ENCODE results near the gene TLCD1. TPM values are rescaled to one million over a fixed set of nuclear protein-coding genes. Genes with fewer than 3 reads are reported as not detected.

TLCD1 gene
- total RNA-seq, 1 donor from 2014 or later, result 3.1 TPM

GRCh38 chr17:28706471-28707338 is 19.3 kb downstream of the TLCD1 start:
- intact Hi-C loops (cut with micrococcal nuclease), result no loop called here
- H3K9me3 ChIP-seq (replicated peaks), result no peaks in the 10 kb centered on the region
- H3K4me3 ChIP-seq, result no peak overlapping the region
- no peak overlapping the region for H3K27ac ChIP-seq (replicated peaks)
- no peaks in the 10 kb centered on the region for H3K27me3 ChIP-seq (ENCODE audit: low read depth)
- no peak for TF ChIP-seq CTCF (IDR thresholded peaks at IDR 0.05; ENCODE audit: borderline replicate concordance)
- H3K4me1 ChIP-seq, result peaks cover 14% of the 10 kb centered on the region
- peaks cover 18% of the 10 kb centered on the region for H3K36me3 ChIP-seq
- DNase-seq, result no peak

DNA sequence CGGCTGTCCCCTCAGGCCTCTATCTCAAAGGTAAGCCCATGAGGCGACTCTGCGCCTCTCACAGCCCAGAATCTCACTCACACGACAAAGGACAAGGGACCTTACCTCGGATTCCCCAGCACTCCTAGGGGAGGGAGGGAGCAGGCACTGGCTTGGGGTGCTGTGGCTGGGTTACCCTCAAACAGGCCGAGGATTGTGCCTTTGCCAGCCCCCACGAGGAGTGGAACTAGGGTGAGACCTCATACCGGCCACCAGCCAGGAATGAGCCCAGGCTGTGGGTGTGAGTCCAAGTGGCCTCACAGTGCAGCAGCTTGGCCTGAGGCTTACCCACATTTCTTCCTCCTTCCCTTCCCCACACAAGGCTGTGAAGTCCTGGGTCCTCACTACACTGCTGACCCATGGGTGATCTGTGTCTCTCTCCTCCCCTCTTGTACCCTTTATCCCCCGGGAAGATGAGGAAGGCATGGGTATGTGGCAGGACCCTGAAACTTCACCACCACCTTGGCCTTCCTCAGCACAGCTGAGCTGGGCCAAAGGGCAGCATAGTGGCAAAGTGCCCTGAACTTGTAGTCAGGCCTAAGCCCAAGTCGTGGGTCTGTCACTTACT is 20.2 kb downstream of the TLCD1 start:
- no peak for TF ChIP-seq CTCF (IDR thresholded peaks at IDR 0.05; ENCODE audit: borderline replicate concordance)
- Histone ChIP-seq H3K27ac (replicated peaks) (no peak overlapping the region), H3K4me1 (peaks cover 10% of the 10 kb centered on the region), H3K27me3 (ENCODE audit: low read depth) (no peaks in the 10 kb centered on the region), H3K9me3 (replicated peaks) (no peaks in the 10 kb centered on the region), H3K4me3 (no peak overlapping the region), H3K36me3 (peaks cover 27% of the 10 kb centered on the region)
- no peak for DNase-seq
- intact Hi-C loops (cut with micrococcal nuclease), result no loop called here

DNA sequence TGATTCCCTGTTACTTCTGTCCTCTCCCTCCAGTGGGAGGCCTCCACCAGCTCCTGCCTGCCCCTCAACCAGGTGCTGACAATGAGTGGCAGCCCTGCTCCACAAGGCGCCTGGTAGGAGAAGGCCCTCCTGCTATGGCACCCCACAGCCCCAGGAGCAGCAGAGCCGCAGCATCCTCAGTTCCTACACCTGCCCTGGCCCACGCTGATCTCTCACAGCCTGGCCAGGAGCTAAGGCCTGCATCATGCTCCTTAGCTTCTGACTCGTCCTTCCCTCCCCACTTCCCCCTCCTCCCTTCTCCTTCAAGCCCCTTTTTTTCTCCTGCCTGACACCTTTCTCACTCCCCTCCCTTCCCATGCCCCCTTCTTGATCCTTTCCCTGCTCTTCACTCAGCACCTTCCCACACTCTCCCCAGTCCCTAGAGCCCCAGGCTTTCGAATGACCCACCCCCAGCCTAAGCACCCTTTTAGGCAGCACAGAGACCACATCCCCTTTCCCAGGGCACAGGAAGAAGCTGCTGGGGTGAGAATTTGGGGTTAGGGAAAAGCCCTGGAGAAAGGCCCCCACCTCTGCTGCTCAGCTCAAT is 20.9 kb downstream of the TLCD1 start:
- Histone ChIP-seq H3K4me3 (no peak overlapping the region), H3K9me3 (replicated peaks) (no peaks in the 10 kb centered on the region), H3K4me1 (peaks cover 5% of the 10 kb centered on the region), H3K27ac (replicated peaks) (no peak overlapping the region), H3K36me3 (peaks cover 34% of the 10 kb centered on the region), H3K27me3 (ENCODE audit: low read depth) (no peaks in the 10 kb centered on the region)
- no peak for DNase-seq
- intact Hi-C loops (cut with micrococcal nuclease), result no loop called here
- TF ChIP-seq CTCF (IDR thresholded peaks at IDR 0.05; ENCODE audit: borderline replicate concordance), result no peak

DNA sequence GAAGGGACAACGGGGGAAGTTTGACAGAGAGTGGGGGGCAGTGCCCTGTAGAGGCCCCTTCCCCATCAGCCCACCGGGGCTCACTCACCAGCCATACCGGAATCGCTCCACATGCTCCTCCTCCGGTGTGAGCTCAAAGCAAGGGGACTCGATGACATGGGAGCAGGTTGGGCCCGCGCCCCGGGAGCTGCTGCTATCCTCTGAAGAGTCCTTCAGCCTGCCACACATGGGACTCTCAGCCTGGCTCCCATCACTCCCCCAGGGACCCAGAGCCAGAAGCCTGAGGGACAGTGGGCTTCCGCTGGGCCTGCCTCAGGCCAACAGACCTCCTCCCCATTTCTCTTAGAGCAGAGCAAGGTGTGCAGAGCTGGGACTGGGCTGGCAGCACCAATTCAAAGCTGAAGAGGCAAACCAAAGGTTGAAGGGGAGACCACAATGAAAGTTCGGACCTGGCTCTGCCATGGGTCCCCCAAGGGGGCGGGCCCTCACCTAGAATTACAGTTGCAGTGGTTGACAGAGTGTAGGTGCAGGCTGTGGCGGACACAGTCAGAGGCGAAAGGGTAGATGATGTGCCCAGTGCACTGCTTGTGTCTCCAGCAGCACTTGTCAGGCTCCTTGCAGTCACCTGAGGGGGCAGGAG is 21.7 kb downstream of the TLCD1 start:
- Histone ChIP-seq H3K4me3 (no peak overlapping the region), H3K4me1 (no peaks in the 10 kb centered on the region), H3K27me3 (ENCODE audit: low read depth) (no peaks in the 10 kb centered on the region), H3K9me3 (replicated peaks) (no peaks in the 10 kb centered on the region), H3K36me3 (peaks cover 42% of the 10 kb centered on the region), H3K27ac (replicated peaks) (no peak overlapping the region)
- no peak for TF ChIP-seq CTCF (IDR thresholded peaks at IDR 0.05; ENCODE audit: borderline replicate concordance)
- DNase-seq, result no peak
- intact Hi-C loops (cut with micrococcal nuclease), result no loop called here

GRCh38 chr17:28703552-28704218 is 22.3 kb downstream of the TLCD1 start:
- no peak overlapping the region for H3K4me3 ChIP-seq
- no peak for TF ChIP-seq CTCF (IDR thresholded peaks at IDR 0.05; ENCODE audit: borderline replicate concordance)
- H3K27ac ChIP-seq (replicated peaks), result no peak overlapping the region
- no peak for DNase-seq
- peaks cover 49% of the 10 kb centered on the region for H3K36me3 ChIP-seq
- H3K9me3 ChIP-seq (replicated peaks), result no peaks in the 10 kb centered on the region
- H3K4me1 ChIP-seq, result no peaks in the 10 kb centered on the region
- intact Hi-C loops (cut with micrococcal nuclease), result no loop called here
- no peaks in the 10 kb centered on the region for H3K27me3 ChIP-seq (ENCODE audit: low read depth)

Data from left ventricle myocardium inferior (tissue), 1 donor.